ENCODE data around the gene GLCE. TPM values are rescaled to one million over a fixed set of nuclear protein-coding genes. Genes with fewer than 3 reads are reported as not detected.
"Not testable (repeated sequence)": the region's sequence is repeated elsewhere in the genome, so short reads cannot be mapped to it uniquely, and the experiment has no call there.

Gene GLCE
- total RNA-seq, 1 experiment from 2014 or later: 12.5 TPM

DNA sequence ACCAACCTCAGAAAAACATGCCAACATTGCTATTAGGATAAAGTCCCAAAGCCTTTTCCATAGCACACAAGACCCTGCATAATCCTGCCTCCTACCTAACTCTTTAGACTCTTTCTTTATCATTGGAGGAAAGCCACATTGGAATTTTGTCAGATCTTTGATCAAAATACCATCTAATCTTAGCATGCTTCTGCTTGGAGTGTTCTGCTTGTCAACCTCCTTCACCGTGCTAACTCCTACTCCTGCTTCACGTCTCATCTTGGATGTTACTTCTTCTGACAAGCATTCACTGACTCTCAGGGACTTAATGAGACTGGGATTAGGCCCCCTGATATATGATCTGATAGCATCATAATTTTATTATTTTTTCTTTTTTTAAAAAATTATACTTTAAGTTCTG lies 7.4 kb upstream of the GLCE start (continued):
- TF ChIP-seq, protein P1, sequence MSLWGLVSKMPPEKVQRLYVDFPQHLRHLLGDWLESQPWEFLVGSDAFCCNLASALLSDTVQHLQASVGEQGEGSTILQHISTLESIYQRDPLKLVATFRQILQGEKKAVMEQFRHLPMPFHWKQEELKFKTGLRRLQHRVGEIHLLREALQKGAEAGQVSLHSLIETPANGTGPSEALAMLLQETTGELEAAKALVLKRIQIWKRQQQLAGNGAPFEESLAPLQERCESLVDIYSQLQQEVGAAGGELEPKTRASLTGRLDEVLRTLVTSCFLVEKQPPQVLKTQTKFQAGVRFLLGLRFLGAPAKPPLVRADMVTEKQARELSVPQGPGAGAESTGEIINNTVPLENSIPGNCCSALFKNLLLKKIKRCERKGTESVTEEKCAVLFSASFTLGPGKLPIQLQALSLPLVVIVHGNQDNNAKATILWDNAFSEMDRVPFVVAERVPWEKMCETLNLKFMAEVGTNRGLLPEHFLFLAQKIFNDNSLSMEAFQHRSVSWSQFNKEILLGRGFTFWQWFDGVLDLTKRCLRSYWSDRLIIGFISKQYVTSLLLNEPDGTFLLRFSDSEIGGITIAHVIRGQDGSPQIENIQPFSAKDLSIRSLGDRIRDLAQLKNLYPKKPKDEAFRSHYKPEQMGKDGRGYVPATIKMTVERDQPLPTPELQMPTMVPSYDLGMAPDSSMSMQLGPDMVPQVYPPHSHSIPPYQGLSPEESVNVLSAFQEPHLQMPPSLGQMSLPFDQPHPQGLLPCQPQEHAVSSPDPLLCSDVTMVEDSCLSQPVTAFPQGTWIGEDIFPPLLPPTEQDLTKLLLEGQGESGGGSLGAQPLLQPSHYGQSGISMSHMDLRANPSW (CRISPR knock-in tag; conservative IDR thresholded peaks at IDR 0.05; ENCODE audit: low read depth): no peak

DNA sequence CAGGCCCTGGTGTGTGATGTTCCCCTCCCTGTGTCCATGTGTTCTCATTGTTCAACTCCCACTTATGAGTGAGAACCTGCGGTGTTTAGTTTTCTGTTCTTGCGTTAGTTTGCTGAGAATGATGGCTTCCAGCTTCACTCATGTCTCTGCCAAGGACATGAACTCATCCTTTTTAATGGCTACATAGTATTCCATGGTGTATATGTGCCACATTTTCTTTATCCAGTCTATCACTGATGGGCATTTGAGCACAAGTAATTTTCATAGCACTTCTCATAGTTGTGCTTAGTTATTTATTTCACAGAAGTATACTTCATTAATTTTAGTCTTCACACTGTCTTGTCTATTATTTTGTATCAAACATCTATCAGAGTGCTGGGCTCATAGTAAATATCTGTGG lies 6.8 kb upstream of the GLCE start:
- H3K27me3 Mint-ChIP-seq (ENCODE audit: low read depth): peaks cover 13% of the 10 kb centered on the region

DNA sequence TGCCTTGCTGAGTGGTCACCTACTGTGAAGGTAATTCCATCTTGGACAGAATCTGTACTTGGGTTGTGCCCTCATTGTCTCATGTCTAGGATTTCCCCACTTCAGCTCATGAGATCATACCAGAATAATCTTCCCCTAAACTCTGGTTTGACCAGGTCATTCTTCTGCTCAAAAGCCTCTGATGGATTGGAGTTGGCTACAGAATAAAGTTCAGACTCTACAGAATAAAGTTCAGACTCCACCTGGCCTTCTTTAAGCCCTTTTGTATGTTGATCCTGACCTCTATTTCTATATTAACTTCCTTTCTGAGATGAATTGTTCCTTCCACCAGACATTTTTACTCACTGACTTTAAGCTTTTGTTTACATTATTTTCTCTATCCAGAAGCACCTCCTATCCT lies 6.4 kb upstream of the GLCE start:
- no peak for DNase-seq (ENCODE audit: low spot score)
- ChIA-PET POLR2A (no interaction called here), CTCF (no interaction called here)
- no peaks in the 10 kb centered on the region for H3K36me3 Mint-ChIP-seq
- TF ChIP-seq TP53 (CRISPR knock-in tag; IDR thresholded peaks at IDR 0.05): no peak
- TF ChIP-seq, protein P1 (CRISPR knock-in tag; conservative IDR thresholded peaks at IDR 0.05; ENCODE audit: low read depth): no peak
- TF ChIP-seq, protein P2, sequence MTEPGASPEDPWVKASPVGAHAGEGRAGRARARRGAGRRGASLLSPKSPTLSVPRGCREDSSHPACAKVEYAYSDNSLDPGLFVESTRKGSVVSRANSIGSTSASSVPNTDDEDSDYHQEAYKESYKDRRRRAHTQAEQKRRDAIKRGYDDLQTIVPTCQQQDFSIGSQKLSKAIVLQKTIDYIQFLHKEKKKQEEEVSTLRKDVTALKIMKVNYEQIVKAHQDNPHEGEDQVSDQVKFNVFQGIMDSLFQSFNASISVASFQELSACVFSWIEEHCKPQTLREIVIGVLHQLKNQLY (CRISPR knock-in tag; IDR thresholded peaks at IDR 0.05): no peak
- TF ChIP-seq, protein P3, sequence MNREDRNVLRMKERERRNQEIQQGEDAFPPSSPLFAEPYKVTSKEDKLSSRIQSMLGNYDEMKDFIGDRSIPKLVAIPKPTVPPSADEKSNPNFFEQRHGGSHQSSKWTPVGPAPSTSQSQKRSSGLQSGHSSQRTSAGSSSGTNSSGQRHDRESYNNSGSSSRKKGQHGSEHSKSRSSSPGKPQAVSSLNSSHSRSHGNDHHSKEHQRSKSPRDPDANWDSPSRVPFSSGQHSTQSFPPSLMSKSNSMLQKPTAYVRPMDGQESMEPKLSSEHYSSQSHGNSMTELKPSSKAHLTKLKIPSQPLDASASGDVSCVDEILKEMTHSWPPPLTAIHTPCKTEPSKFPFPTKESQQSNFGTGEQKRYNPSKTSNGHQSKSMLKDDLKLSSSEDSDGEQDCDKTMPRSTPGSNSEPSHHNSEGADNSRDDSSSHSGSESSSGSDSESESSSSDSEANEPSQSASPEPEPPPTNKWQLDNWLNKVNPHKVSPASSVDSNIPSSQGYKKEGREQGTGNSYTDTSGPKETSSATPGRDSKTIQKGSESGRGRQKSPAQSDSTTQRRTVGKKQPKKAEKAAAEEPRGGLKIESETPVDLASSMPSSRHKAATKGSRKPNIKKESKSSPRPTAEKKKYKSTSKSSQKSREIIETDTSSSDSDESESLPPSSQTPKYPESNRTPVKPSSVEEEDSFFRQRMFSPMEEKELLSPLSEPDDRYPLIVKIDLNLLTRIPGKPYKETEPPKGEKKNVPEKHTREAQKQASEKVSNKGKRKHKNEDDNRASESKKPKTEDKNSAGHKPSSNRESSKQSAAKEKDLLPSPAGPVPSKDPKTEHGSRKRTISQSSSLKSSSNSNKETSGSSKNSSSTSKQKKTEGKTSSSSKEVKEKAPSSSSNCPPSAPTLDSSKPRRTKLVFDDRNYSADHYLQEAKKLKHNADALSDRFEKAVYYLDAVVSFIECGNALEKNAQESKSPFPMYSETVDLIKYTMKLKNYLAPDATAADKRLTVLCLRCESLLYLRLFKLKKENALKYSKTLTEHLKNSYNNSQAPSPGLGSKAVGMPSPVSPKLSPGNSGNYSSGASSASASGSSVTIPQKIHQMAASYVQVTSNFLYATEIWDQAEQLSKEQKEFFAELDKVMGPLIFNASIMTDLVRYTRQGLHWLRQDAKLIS (CRISPR knock-in tag; IDR thresholded peaks at IDR 0.05; ENCODE audit: borderline replicate concordance): no peak
- TF ChIP-seq, protein P4, sequence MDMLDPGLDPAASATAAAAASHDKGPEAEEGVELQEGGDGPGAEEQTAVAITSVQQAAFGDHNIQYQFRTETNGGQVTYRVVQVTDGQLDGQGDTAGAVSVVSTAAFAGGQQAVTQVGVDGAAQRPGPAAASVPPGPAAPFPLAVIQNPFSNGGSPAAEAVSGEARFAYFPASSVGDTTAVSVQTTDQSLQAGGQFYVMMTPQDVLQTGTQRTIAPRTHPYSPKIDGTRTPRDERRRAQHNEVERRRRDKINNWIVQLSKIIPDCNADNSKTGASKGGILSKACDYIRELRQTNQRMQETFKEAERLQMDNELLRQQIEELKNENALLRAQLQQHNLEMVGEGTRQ (CRISPR knock-in tag; IDR thresholded peaks at IDR 0.05): no peak
- no peak overlapping the region for H3K4me3 Mint-ChIP-seq
- H3K27me3 Mint-ChIP-seq (ENCODE audit: low read depth): peaks cover 13% of the 10 kb centered on the region
- H3K27ac Mint-ChIP-seq: no peak overlapping the region
- peaks cover 5% of the 10 kb centered on the region for H3K9me3 Mint-ChIP-seq
- H3K4me1 Mint-ChIP-seq: peaks cover 1% of the 10 kb centered on the region
- no peak for ATAC-seq

More for the DNA sequence above, 6.8 kb upstream of the GLCE start:
- H3K36me3 Mint-ChIP-seq; H3K9me3 Mint-ChIP-seq; DNase-seq (ENCODE audit: low spot score); H3K4me3 Mint-ChIP-seq; POLR2A ChIA-PET; ATAC-seq; H3K27ac Mint-ChIP-seq; H3K4me1 Mint-ChIP-seq; CTCF ChIA-PET: not testable (repeated sequence)

DNA sequence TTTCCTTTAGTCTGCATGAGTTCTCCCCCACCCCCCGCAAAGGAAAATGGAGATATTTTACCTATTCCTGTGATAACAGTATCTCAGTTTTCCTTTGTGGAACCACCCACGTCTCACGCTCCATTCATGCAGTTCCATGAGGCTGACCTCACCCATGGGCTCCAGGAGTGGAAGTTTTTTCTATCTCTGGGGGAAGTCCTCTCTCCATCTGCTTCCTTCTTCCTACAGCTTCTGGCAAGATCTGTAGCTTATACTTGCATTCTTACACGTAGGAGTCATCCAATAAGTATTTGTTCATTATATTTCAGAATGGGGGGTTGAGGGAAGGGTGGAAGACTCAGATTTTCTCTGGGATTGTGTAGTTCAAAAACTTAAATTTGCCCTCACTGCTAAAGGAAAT lies 5.8 kb upstream of the GLCE start:
- Mint-ChIP-seq H3K36me3 (no peaks in the 10 kb centered on the region), H3K4me3 (no peak overlapping the region), H3K9me3 (peaks cover 5% of the 10 kb centered on the region), H3K27ac (no peak overlapping the region), H3K27me3 (ENCODE audit: low read depth) (peaks cover 12% of the 10 kb centered on the region), H3K4me1 (peaks cover 6% of the 10 kb centered on the region)
- ATAC-seq: no peak
- DNase-seq (ENCODE audit: low spot score): no peak
- ChIA-PET POLR2A (no interaction called here), CTCF (interaction anchor here (0.6 kb wide), 1 partner anchor 928 kb away, joined by 3 read pairs; no protein-coding TSS in a partner anchor)
- TF ChIP-seq ZNF671 (CRISPR knock-in tag; IDR thresholded peaks at IDR 0.05) (no peak), ZNF263 (CRISPR knock-in tag; IDR thresholded peaks at IDR 0.05; ENCODE audit: low read depth) (no peak), NFATC4 (CRISPR knock-in tag; IDR thresholded peaks at IDR 0.05) (no peak), JAZF1 (CRISPR knock-in tag; IDR thresholded peaks at IDR 0.05) (no peak), ZNF138 (CRISPR knock-in tag; conservative IDR thresholded peaks at IDR 0.05) (no peak), TCF7 (CRISPR knock-in tag; IDR thresholded peaks at IDR 0.05; ENCODE audit: low read depth) (no peak), IRF2 (CRISPR knock-in tag; IDR thresholded peaks at IDR 0.05; ENCODE audit: borderline replicate concordance, low read depth) (no peak)
- TF ChIP-seq, protein P5, sequence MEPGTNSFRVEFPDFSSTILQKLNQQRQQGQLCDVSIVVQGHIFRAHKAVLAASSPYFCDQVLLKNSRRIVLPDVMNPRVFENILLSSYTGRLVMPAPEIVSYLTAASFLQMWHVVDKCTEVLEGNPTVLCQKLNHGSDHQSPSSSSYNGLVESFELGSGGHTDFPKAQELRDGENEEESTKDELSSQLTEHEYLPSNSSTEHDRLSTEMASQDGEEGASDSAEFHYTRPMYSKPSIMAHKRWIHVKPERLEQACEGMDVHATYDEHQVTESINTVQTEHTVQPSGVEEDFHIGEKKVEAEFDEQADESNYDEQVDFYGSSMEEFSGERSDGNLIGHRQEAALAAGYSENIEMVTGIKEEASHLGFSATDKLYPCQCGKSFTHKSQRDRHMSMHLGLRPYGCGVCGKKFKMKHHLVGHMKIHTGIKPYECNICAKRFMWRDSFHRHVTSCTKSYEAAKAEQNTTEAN (CRISPR knock-in tag; IDR thresholded peaks at IDR 0.05): no peak
- TF ChIP-seq, protein P6, sequence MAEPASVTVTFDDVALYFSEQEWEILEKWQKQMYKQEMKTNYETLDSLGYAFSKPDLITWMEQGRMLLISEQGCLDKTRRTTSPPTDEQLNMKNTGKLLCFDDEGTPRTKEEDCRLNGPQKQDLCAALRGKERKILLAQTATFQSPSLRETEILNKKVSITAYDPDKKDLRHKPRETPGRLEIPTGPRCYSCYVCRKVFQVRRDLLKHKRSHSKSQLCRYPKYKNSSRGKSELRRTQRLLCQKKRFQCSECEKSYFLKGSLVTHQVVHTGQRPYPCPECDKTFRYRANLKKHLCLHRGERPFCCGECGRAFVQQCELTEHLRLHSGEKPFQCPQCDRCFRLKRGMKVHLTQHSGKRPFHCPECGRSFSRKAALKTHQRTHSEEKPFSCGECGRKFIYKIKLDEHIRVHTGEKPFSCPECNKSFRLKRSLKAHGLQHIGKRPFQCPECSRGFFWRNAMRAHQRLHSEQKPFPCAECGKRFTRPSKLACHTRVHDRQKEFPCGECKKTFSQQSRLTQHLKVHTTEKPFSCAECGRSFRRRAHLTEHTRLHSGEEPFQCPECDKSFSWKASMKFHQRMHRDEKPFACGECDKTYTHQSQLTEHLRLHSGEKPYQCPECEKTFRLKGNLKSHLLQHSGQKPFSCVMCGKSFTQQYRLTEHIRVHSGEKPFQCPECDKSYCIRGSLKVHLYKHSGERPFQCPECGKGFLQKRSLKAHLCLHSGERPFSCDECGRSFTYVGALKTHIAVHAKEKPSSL (CRISPR knock-in tag; conservative IDR thresholded peaks at IDR 0.05): no peak
- TF ChIP-seq, protein P2 (CRISPR knock-in tag; IDR thresholded peaks at IDR 0.05): no peak

Data from WTC11 (cell line).